Measurements from ENCODE around the gene DSCAM. TPM values are rescaled to one million over a fixed set of nuclear protein-coding genes. Genes with fewer than 3 reads are reported as not detected.

DSCAM gene
- total and polyA plus RNA-seq, 10 of the 15 experiments (the other 5 are each of a cell fraction or from before 2014, with no cell fraction given) = not detected

DNA sequence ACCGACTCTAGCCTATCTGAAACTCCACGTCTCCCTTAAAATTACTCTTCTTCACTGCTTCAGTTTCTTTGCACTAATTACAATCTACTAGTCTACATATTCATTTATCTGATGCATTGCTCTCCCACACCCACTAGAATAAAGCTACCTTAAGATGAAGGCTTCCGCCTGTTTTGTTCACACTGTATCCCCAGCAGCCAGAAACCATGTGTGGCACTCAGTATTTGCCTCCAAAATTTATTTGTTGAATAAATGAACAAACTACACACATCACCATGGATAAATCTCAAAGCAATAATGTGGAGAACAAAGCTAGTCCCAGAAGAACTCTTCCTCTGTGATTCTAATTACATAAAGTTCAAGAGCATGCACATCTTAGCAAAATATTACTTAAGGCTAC is 95.7 kb downstream of the DSCAM start:
- no peak for TF ChIP-seq NRF1 (conservative IDR thresholded peaks at IDR 0.05; ENCODE audit: low read depth, low read length)
- TF ChIP-seq, protein P1, sequence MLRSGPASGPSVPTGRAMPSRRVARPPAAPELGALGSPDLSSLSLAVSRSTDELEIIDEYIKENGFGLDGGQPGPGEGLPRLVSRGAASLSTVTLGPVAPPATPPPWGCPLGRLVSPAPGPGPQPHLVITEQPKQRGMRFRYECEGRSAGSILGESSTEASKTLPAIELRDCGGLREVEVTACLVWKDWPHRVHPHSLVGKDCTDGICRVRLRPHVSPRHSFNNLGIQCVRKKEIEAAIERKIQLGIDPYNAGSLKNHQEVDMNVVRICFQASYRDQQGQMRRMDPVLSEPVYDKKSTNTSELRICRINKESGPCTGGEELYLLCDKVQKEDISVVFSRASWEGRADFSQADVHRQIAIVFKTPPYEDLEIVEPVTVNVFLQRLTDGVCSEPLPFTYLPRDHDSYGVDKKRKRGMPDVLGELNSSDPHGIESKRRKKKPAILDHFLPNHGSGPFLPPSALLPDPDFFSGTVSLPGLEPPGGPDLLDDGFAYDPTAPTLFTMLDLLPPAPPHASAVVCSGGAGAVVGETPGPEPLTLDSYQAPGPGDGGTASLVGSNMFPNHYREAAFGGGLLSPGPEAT (IDR thresholded peaks at IDR 0.05; ENCODE audit: low read depth) = no peak
- no peak for TF ChIP-seq HCFC1 (IDR thresholded peaks at IDR 0.05; ENCODE audit: low read length)
- TF ChIP-seq NR2C2 (IDR thresholded peaks at IDR 0.05; ENCODE audit: borderline replicate concordance, control insufficient read depth, insufficient read length, low read depth) = no peak
- TF ChIP-seq MEF2B (IDR thresholded peaks at IDR 0.05; ENCODE audit: partially characterized antibody, poor library complexity, severe bottlenecking) = no peak
- no peak for TF ChIP-seq SMAD1 (IDR thresholded peaks at IDR 0.05; ENCODE audit: low read depth, partially characterized antibody)
- TF ChIP-seq KAT2A (conservative IDR thresholded peaks at IDR 0.05; ENCODE audit: control insufficient read depth, low read depth, low read length) = no peak
- TF ChIP-seq ZNF24 (IDR thresholded peaks at IDR 0.05) = no peak
- TF ChIP-seq NFYB (IDR thresholded peaks at IDR 0.05; ENCODE audit: insufficient read depth, low read depth, low read length) = no peak
- TF ChIP-seq JUNB (IDR thresholded peaks at IDR 0.05) = no peak
- TF ChIP-seq, protein P2, sequence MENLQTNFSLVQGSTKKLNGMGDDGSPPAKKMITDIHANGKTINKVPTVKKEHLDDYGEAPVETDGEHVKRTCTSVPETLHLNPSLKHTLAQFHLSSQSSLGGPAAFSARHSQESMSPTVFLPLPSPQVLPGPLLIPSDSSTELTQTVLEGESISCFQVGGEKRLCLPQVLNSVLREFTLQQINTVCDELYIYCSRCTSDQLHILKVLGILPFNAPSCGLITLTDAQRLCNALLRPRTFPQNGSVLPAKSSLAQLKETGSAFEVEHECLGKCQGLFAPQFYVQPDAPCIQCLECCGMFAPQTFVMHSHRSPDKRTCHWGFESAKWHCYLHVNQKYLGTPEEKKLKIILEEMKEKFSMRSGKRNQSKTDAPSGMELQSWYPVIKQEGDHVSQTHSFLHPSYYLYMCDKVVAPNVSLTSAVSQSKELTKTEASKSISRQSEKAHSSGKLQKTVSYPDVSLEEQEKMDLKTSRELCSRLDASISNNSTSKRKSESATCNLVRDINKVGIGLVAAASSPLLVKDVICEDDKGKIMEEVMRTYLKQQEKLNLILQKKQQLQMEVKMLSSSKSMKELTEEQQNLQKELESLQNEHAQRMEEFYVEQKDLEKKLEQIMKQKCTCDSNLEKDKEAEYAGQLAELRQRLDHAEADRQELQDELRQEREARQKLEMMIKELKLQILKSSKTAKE (IDR thresholded peaks at IDR 0.05; ENCODE audit: low read depth, poor library complexity, severe bottlenecking) = no peak
- TF ChIP-seq ZNF207 (IDR thresholded peaks at IDR 0.05; ENCODE audit: borderline replicate concordance) = no peak
- no peak for TF ChIP-seq ESRRA (IDR thresholded peaks at IDR 0.05; ENCODE audit: low read length)
- no peak for TF ChIP-seq POLR2A (IDR thresholded peaks at IDR 0.05; ENCODE audit: low read depth, low read length)
- TF ChIP-seq KDM1A (IDR thresholded peaks at IDR 0.05; ENCODE audit: borderline replicate concordance) = no peak
- no peak for TF ChIP-seq TCF12 (IDR thresholded peaks at IDR 0.05; ENCODE audit: low read depth, low read length)
- H3K9ac ChIP-seq (ENCODE audit: control insufficient read depth, insufficient read depth, low read length) = no peak overlapping the region
- H3K27me3 ChIP-seq (replicated peaks in 1 of 2; ENCODE audit: control insufficient read depth in 2 of 2, insufficient read depth in 2 of 2, low read length in 1 of 2) = no peaks in the 10 kb centered on the region
- H3K4me2 ChIP-seq (ENCODE audit: control insufficient read depth, insufficient read depth) = no peak overlapping the region
- ChIA-PET CTCF (no interaction called here), RAD21 (ENCODE audit: unreplicated experiment) (no interaction called here), POLR2A (no interaction called here), SMC1A (ENCODE audit: uncharacterized antibody, unreplicated experiment) (no interaction called here)
- intact Hi-C loops (cut with micrococcal nuclease; ENCODE audit: unreplicated experiment) (no loop called here), in situ Hi-C loops (cut with MboI) (no loop called here)
- no peaks in the 10 kb centered on the region for H4K20me1 ChIP-seq (ENCODE audit: control insufficient read depth, insufficient read depth)
- H3K79me2 ChIP-seq (ENCODE audit: control insufficient read depth, insufficient read depth, low read length) = no peaks in the 10 kb centered on the region
- DNase-seq (ENCODE audit: low read depth, low spot score) = no peak
- no peak overlapping the region for H3K27ac ChIP-seq (ENCODE audit: control insufficient read depth, insufficient read depth)
- FAIRE-seq = no peak
- no peaks in the 10 kb centered on the region for H3K36me3 ChIP-seq (ENCODE audit: control insufficient read depth in 2 of 2, insufficient read depth in 2 of 2, low read length in 1 of 2)
- ATAC-seq = no peak
- H3K9me3 ChIP-seq (replicated peaks; ENCODE audit: control insufficient read depth, insufficient read depth, low read length) = no peaks in the 10 kb centered on the region; the same call in 2 of the 3 replicates
- 18% methylated on average over 3 of the region's 3 CpGs for WGBS (ENCODE audit: insufficient coverage, insufficient replicate concordance, low lambda C conversion rate, missing lambda C conversion rate)
- H3K4me1 ChIP-seq (ENCODE audit: control insufficient read depth, insufficient read depth, low read length) = no peaks in the 10 kb centered on the region
- no peak overlapping the region for H2AFZ ChIP-seq (ENCODE audit: control insufficient read depth, low read depth, low read length)
- BruUV-seq (replicated peaks) = no TSS peak
- H3K4me3 ChIP-seq = no peak overlapping the region

Data from GM12878 (cell line).